H1 (cell line): ENCODE results near the gene ANKLE1.

Experiments used
- CREB1 ChIP-seq: IDR thresholded peaks from 2 replicates; pipeline ENCODE4 v1.6.1; 2012; ENCODE audit warnings: inconsistent platforms
- CTCF ChIP-seq, 3 experiments: IDR thresholded peaks; 1 replicate in 2 of 3; 2 replicates in 1 of 3; pipeline versions ENCODE4 v1.5.1 to v1.6.1; 2011; ENCODE audit warnings: low read length in 3 of 3, mild to moderate bottlenecking in 3 of 3, inconsistent platforms in 2 of 3, low read depth in 1 of 3, moderate library complexity in 1 of 3; ENCODE audit not compliant: insufficient read depth in 1 of 3; ENCODE audit errors: control extremely low read depth in 1 of 3
- EP300 ChIP-seq, 2 experiments: IDR thresholded peaks; 1 replicate in 1 of 2; 2 replicates in 1 of 2; pipeline ENCODE4 v1.6.1; 2011 to 2012; ENCODE audit warnings: low read depth in 2 of 2, low read length in 2 of 2, mild to moderate bottlenecking in 2 of 2, borderline replicate concordance in 1 of 2, inconsistent platforms in 1 of 2, moderate library complexity in 1 of 2
- MAX ChIP-seq: IDR thresholded peaks from 2 replicates; pipeline ENCODE4 v1.6.1; 2012; ENCODE audit warnings: inconsistent platforms
- POLR2A ChIP-seq, 2 experiments: IDR thresholded peaks; 1 replicate in 1 of 2; 2 replicates in 1 of 2; pipeline ENCODE4 v1.6.1; 2011; ENCODE audit warnings: low read depth in 2 of 2, low read length in 2 of 2, mild to moderate bottlenecking in 2 of 2; ENCODE audit errors: control extremely low read depth in 1 of 2
- POLR2AphosphoS5 ChIP-seq: IDR thresholded peaks from 2 replicates; pipeline ENCODE4 v1.6.1; 2011; ENCODE audit warnings: low read depth, low read length
- RFX5 ChIP-seq: IDR thresholded peaks from 2 replicates; pipeline ENCODE4 v1.6.1; 2011; ENCODE audit warnings: low read depth, low read length, improper control_type of control experiment, borderline replicate concordance

GRCh38 chr19:17293605-17294004, 11.9 kb downstream of the ANKLE1 start:
- TF ChIP-seq MAX (no peak), POLR2A (IDR thresholded peaks at IDR 0.05; ENCODE audit: control extremely low read depth in 1 of 2, low read depth in 2 of 2, low read length in 2 of 2) (no peak), RFX5 (no peak), CTCF (IDR thresholded peaks at IDR 0.05; ENCODE audit: control extremely low read depth in 1 of 3, insufficient read depth in 1 of 3, low read depth in 1 of 3, low read length in 3 of 3) (no peak), CREB1 (no peak), POLR2AphosphoS5 (no peak), EP300 (IDR thresholded peaks at IDR 0.05; ENCODE audit: borderline replicate concordance in 1 of 2, low read depth in 2 of 2, low read length in 2 of 2) (no peak)
